Hematopoietic multipotent progenitor cell treated with erythropoietin and hydrocortisone succinate and interleukin-3 and kit ligand, for 15 days (in vitro differentiated cells): ENCODE results near the gene ZNF428.
A peak's percentile ranks its signal among the peaks of the same experiment; 100 is the strongest.
"Not testable (repeated sequence)": the region's sequence is repeated elsewhere in the genome, so short reads cannot be mapped to it uniquely, and the experiment has no call there.

Experiments
- DNase-seq: peaks from one replicate; pipeline ENCODE4 v3.0.0-alpha.2; 2015; ENCODE audit warnings: low spot score

Gene ZNF428

DNA sequence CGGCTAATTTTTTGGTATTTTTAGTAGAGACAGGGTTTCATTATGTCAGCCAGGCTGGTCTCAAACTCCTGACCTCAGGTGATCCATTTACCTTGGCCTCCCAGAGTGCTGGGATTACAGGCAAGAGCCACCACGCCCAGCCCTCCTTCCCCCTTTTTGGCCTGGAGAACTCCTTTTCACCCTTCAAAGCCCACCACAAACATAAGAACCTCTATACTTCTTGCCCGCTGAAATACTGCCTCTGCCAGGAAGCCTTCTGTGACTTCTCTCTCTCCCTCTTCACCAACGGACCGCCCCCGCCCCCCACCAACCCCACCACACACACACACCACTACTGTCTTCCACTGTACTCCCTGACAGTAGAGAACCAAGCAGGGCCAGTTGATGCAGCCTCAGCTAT is 2.5 kb downstream of the ZNF428 start:
- DNase-seq, result no peak

GRCh38 chr19:43616306-43616705 is 3.1 kb downstream of the ZNF428 start:
- no peak for DNase-seq

- no peak for DNase-seq
Measured at GRCh38 chr19:43612374-43612773, 7.1 kb downstream of the ZNF428 start.

GRCh38 chr19:43611788-43612187 is 7.6 kb downstream of the ZNF428 start, which contains the start of gene SRRM5:
TSS of gene SRRM5 (plus strand) at chr19:43612088. CDS start at chr19:43612122, 34 bp downstream.
- DNase-seq, result no peak

DNA sequence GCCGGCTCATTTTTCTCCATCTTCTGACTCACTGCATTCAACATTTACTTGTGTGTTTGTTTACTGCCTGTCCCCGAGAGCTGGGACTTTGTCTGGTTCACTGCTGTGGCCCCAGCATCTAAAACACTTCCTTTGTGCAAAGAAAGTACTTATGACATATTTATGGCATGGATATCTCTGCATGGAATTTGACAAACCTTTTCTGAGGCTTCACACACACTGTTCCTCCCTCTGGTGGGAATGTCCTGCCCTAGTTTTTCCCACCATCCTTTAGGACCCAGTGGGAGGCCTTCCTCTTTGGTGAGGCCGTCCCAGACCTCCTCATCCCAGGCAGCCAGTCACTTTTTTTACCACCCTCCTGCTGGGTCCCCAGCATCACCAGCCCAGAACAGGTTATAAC is 8.9 kb downstream of the ZNF428 start:
- DNase-seq, result no peak

GRCh38 chr19:43609872-43610271 is 9.6 kb downstream of the ZNF428 start:
- DNase-seq, result no peak

DNA sequence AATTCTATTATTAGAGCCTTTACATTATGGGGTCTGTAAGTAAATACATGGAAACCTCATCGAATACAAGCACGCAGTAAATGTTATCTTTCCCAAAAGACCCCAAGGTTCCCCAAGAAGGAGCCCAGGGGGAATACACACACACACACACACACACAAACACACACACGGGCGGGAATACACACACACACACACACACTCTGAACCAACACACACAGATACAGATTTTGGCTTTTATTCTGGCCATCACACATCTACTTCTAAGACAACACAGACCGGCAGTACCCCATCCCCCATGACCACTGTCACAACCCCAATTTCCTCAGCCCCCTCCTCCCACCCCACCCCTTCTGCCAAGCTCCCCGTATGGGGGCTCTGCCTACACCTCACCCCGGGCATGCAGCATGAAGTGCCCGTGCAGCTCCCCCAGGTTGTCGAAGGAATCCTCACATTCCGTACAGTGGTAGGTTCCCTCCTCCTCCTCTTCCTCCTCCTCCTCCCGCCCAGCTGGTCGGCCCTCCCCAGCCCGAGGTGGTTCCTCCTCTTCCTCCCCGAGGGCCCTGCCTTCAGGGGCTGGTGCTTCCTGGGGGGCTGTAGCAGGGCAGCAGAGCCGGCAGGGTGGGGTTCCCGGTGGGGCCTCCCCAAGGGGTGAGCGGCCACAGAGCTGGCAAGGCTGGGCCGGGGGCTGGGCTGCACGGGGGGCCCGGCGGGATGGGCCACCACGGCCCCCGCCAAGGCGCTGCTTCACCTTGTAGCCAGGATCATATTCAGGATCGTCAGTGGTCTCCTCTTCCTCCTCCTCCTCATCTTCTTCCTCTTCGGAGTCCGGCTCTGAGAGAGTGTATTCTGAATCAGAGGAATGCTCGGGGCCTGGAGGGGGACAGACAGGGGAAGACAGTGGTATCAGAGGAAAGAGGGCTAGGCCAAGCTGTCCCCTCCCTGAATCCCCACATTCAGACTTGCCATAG is 11.9 kb downstream of the ZNF428 start:
- DNase-seq, result no peak

- DNase-seq, result no peak
Measured at GRCh38 chr19:43606569-43607229, 12.7 kb downstream of the ZNF428 start.

- no peak for DNase-seq
Measured at GRCh38 chr19:43605875-43606568, 13.4 kb downstream of the ZNF428 start.

GRCh38 chr19:43600326-43600725 is 19.1 kb downstream of the ZNF428 start:
- not testable (repeated sequence) for DNase-seq

- DNase-seq, result no peak
Measured at GRCh38 chr19:43599635-43600295, 19.7 kb downstream of the ZNF428 start.

GRCh38 chr19:43598445-43599240 is 20.8 kb downstream of the ZNF428 start:
- no peak for DNase-seq

DNA sequence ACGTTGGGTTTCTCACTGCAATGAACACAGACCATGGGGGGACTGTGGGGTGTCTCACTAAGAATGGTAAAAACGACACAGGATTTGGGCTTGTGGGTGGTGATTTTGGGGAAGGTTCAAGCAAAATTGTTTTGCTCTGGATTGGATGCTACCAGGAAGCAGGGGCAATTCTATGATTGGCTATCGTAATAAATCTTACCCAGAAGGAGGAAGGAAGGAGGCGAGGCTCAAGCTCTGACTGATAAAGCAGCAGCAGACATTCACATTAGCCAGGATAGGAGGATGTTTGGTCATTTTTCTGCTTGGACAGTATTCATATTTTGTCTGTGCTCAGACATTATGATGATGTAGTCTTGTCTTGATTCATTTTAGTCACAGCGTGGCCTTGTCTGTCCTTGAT is 21.6 kb downstream of the ZNF428 start:
- DNase-seq, result no peak

- peak; percentile 16 for DNase-seq
Measured at GRCh38 chr19:43596842-43597461, 22.5 kb downstream of the ZNF428 start.

DNA sequence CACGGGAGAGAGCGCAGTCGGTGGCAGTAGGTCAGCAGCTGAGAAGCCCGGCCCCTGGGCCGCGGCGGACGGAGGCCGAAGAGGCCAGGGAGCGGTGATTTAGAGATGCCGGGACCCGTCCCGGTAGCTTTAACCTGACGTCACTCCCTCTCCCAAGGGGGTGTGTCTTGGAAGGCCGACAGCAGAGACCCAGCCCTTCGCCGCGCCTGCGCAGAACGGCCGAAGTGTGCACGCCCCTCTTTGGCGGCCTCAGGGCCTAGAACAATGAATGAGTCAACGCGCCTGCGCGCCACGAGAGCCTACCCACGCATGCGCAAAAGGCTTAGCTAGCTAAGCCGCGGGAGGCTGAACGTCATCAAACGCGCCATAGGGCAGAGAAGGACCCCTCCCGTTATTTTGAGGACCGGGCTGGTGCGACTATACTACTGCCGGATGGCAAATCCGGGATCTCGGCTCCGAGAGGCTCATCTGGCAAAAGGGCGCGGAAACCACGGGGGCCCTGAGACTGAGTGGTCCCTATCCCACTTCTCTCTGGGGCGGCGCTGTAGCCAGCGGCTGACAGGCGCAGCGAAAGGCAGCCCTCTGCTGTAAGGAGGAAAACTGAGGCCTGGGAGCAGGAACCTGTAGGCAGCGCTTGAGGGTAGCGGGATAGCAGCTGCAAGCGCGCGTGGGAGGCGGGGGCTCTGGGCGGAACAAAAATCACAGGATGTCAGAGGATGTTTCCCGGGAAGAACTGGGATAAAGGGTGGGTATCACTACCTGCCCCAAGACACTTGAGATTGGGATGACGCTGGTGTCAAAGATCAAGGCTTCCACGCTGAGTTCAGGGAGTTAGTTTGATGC is 23.2 kb downstream of the ZNF428 start, which contains the start of the genes IRGQ and ZNF576:
TSS of gene IRGQ (minus strand) at position 136 of the 843 bp plus-strand sequence. CDS start 796 bp downstream, outside the sequence.
TSS of gene ZNF576 (plus strand) at position 597 of the 843 bp plus-strand sequence. CDS start 514 bp downstream, outside the sequence.
- DNase-seq, result peak; percentile 100

DNA sequence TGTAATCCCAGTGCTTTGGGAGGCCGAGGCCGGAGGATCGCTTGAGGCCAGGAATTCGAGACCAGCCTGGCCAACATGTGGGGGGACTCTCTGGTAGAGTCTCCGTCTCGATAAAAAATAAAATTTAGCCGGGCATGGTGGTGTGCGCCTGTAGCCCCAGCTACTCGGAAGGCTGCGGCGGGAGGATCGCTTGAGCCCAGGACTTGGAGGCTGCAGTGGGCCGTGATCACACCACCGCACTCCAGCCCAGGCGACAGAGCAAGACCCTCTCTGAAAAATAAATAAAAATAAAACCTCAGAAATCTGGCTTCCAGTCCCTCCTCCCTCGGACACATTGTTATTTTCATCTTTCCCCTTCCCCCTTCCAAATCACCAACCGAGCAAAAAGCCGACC is 23.8 kb downstream of the ZNF428 start:
- no peak for DNase-seq

DNA sequence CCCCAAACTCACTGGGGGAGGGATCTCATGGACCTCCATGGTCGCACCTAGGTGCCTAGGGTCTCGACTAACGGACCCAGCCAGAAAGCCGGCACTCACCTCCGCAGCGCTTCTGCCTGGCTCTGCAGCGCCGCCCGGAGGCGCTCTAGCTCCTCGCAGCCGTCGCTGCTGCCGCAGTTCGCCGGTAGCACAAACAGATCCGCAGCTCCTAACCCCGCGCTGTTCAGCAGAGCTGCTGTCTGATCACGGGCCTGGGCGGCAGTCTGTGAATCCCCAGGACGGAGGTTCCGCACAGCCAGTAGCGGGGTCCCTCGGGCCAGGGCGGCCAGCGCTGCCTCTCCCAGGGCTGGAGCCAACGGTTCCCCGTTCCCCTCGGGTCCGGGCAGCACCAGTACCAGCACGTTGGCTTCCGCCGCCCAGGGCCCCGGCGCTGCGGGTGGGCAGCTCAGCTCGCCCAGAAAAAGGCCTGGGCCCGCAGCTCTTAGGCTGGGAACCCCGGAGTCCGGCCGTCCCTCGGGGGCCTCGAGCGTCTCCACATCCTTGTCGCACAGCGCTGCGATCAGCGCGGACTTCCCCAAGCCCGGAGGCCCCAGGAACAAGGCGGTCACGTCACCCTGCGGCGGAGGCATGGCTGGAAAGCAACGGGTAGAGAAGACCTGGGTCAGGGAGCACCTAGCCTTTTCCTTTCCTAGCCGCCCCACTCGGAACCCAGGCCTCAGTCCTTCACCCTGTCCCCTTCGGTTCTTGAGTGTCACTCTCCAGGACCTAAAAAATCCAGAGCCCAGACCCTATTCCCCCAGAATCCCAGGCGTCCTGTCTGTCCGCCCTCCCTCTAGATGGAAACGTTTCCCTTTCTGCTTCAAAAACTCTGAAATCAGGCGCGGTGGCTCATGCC is 24.5 kb downstream of the ZNF428 start:
- peak; percentile 66 for DNase-seq

GRCh38 chr19:43594081-43594697 is 25.2 kb downstream of the ZNF428 start:
- DNase-seq, result no peak
